ENCODE results near the gene CCNQ.

DNA sequence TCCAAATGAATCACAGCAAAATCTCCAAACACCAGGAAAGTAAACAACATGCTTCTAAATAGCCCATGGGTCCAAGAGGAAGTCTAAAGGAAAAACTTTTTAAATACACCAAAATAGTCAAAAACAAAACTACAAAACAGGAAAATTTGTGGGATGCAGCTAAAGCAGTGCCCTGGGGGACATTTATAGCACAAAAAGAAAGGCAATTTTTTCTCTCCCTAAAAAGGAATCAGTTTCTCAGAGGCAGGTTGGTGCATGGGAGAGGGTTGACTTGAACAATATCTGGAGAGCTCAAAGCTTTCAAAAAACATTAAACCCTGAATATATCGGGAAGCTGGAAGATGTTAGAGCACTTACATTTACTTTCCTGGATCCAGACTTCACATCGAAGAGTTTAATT lies 32.4 kb upstream of the CCNQ start:
- TF ChIP-seq, protein P1, sequence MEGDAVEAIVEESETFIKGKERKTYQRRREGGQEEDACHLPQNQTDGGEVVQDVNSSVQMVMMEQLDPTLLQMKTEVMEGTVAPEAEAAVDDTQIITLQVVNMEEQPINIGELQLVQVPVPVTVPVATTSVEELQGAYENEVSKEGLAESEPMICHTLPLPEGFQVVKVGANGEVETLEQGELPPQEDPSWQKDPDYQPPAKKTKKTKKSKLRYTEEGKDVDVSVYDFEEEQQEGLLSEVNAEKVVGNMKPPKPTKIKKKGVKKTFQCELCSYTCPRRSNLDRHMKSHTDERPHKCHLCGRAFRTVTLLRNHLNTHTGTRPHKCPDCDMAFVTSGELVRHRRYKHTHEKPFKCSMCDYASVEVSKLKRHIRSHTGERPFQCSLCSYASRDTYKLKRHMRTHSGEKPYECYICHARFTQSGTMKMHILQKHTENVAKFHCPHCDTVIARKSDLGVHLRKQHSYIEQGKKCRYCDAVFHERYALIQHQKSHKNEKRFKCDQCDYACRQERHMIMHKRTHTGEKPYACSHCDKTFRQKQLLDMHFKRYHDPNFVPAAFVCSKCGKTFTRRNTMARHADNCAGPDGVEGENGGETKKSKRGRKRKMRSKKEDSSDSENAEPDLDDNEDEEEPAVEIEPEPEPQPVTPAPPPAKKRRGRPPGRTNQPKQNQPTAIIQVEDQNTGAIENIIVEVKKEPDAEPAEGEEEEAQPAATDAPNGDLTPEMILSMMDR (conservative IDR thresholded peaks at IDR 0.05; ENCODE audit: low read depth, low read length): no peak
- TF ChIP-seq EZH2 (IDR thresholded peaks at IDR 0.05; ENCODE audit: borderline replicate concordance, low read depth, low read length, poor library complexity, severe bottlenecking): no peak

All from A673 (cell line).